Endothelial cell (in vitro differentiated cells): ENCODE measurements around the gene CSTA. TPM values are rescaled to one million over a fixed set of nuclear protein-coding genes. Genes with fewer than 3 reads are reported as not detected.

Experiments
- DNase-seq: peaks from one replicate; pipeline ENCODE4 v3.0.0; 2021; ENCODE audit warnings: low spot score
- H3K27ac Mint-ChIP-seq: one replicate; pipeline ENCODE4 v1.8.0; 2021; ENCODE audit warnings: mixed read lengths, inconsistent platforms; ENCODE audit not compliant: unreplicated experiment
- H3K27me3 Mint-ChIP-seq: one replicate; pipeline ENCODE4 v1.8.0; 2021; ENCODE audit warnings: mild to moderate bottlenecking, moderate library complexity, mixed read lengths, inconsistent platforms; ENCODE audit not compliant: unreplicated experiment
- H3K36me3 Mint-ChIP-seq: one replicate; pipeline ENCODE4 v1.8.0; 2021; ENCODE audit warnings: mild to moderate bottlenecking, low read depth, mixed read lengths, inconsistent platforms; ENCODE audit not compliant: unreplicated experiment
- H3K4me1 Mint-ChIP-seq: one replicate; pipeline ENCODE4 v1.8.0; 2021; ENCODE audit warnings: mild to moderate bottlenecking, mixed read lengths, inconsistent platforms; ENCODE audit not compliant: unreplicated experiment
- H3K4me3 Mint-ChIP-seq: one replicate; pipeline ENCODE4 v1.8.0; 2021; ENCODE audit warnings: mild to moderate bottlenecking, mixed read lengths, inconsistent platforms; ENCODE audit not compliant: unreplicated experiment
- H3K9me3 Mint-ChIP-seq: one replicate; pipeline ENCODE4 v1.8.0; 2021; ENCODE audit warnings: mixed read lengths, inconsistent platforms; ENCODE audit not compliant: unreplicated experiment
- CTCF ChIP-seq: fragments of 200-600 bp; sonication (generic); IDR thresholded peaks from one replicate; pipeline ENCODE4 v1.5.0; 2021; ENCODE audit warnings: antibody characterized with exemption; ENCODE audit not compliant: unreplicated experiment
- total RNA-seq: library from RNA; stranded (reverse); fragmentation: NEBNext Ultra II Directional; extraction: Animal tissue kit (Norgen Biotek cat#: 25700); gene quantifications from one replicate; pipeline ENCODE4 v1.2.1, GENCODE V29; 2021; ENCODE audit not compliant: unreplicated experiment

The CSTA gene
- total RNA-seq, 1 donor from 2014 or later, result not detected

DNA sequence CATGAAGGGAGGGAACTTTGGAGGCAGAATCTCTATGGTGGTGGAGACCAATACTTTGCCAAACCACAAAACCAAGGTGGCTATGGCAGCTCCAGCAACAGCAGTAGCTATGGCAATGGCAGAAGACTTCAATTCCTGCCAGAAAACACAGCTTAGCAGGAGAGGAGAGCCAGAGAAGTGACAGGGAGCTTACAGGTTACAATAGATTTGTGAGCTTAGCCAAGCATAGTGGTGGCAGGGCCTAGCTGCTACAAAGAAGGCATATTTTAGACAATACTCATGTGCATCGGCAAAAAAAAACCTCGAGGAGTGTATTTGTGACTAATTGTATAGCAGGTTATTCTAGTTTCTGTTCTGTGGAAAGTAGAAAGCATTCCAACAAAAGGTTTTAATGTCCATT lies 6.4 kb upstream of the CSTA start:
- H3K4me3 Mint-ChIP-seq, result no peak overlapping the region
- H3K4me1 Mint-ChIP-seq, result no peaks in the 10 kb centered on the region
- H3K27ac Mint-ChIP-seq, result no peak overlapping the region
- DNase-seq, result no peak
- H3K9me3 Mint-ChIP-seq, result no peaks in the 10 kb centered on the region
- no peak for TF ChIP-seq CTCF
- no peaks in the 10 kb centered on the region for H3K27me3 Mint-ChIP-seq
- H3K36me3 Mint-ChIP-seq, result no peaks in the 10 kb centered on the region

GRCh38 chr3:122322095-122323075 lies 2.7 kb upstream of the CSTA start:
- Mint-ChIP-seq H3K36me3 (no peaks in the 10 kb centered on the region), H3K27ac (no peak overlapping the region), H3K4me3 (no peak overlapping the region), H3K4me1 (no peaks in the 10 kb centered on the region), H3K9me3 (no peaks in the 10 kb centered on the region), H3K27me3 (no peaks in the 10 kb centered on the region)
- DNase-seq, result no peak
- no peak for TF ChIP-seq CTCF

- H3K9me3 Mint-ChIP-seq, result no peaks in the 10 kb centered on the region
- DNase-seq, result no peak
- no peak overlapping the region for H3K27ac Mint-ChIP-seq
- no peak for TF ChIP-seq CTCF
- no peaks in the 10 kb centered on the region for H3K36me3 Mint-ChIP-seq
- no peak overlapping the region for H3K4me3 Mint-ChIP-seq
- H3K4me1 Mint-ChIP-seq, result no peaks in the 10 kb centered on the region
- H3K27me3 Mint-ChIP-seq, result peaks cover 1% of the 10 kb centered on the region
Observed at GRCh38 chr3:122325769-122326168, 721 bp downstream of the CSTA start.

DNA sequence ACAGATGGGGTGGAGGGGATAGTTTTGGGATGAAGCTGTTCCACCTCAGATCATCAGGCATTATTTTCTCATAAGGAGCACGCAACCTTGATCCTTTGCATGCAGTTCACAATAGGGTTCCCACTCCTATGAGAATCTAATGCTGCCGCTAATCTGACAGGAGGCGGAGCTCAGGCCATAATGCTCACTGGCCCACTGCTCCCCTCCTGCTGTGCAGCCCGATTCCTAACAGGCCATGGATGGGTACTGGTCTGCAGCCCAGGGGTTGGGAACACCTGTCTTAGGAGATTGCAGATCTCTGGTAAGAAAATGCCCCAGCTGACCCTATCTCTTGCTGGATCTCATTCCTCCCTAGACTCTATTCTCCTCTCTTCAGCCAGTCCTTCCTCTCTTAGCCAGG lies 6.8 kb downstream of the CSTA start:
- H3K36me3 Mint-ChIP-seq, result no peaks in the 10 kb centered on the region
- H3K9me3 Mint-ChIP-seq, result no peaks in the 10 kb centered on the region
- DNase-seq, result no peak
- peaks cover 4% of the 10 kb centered on the region for H3K27me3 Mint-ChIP-seq
- TF ChIP-seq CTCF, result no peak
- no peak overlapping the region for H3K27ac Mint-ChIP-seq
- no peak overlapping the region for H3K4me3 Mint-ChIP-seq
- H3K4me1 Mint-ChIP-seq, result peaks cover 10% of the 10 kb centered on the region

DNA sequence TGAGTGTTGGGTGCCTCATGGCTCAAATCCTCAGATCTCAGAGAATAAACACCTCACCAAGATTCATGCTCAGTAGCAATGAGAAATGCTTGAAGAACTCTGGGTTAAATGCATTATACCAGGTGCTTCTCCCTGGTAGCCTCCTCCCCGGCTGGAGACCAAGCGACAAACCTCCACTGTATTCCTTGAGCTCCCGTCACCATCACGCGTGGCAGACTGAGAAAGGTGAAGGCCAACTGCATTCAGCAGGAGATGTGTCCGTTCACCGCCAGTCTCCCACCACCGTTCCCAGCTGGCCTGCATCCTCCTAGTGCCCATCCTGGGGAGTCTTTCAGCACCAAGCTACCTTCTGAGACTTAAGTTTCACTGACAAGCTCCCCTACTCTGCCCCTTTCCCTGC lies 7.5 kb downstream of the CSTA start:
- H3K4me1 Mint-ChIP-seq, result peaks cover 10% of the 10 kb centered on the region

More for the DNA sequence above, 7.5 kb downstream of the CSTA start:
- H3K4me3 Mint-ChIP-seq, result no peak overlapping the region
- TF ChIP-seq CTCF, result no peak
- no peak for DNase-seq
- H3K36me3 Mint-ChIP-seq, result no peaks in the 10 kb centered on the region
- no peaks in the 10 kb centered on the region for H3K9me3 Mint-ChIP-seq
- no peak overlapping the region for H3K27ac Mint-ChIP-seq
- H3K27me3 Mint-ChIP-seq, result peaks cover 4% of the 10 kb centered on the region
